Psoas muscle (tissue), 8 donors: Measurements from ENCODE around the gene CARMIL1. TPM values are rescaled to one million over a fixed set of nuclear protein-coding genes. Genes with fewer than 3 reads are reported as not detected.

Source experiments
- ATAC-seq, 4 donors: fragments of 200-7000 bp; cut with Tn5 transposase; one replicate each; pipeline ENCODE4 v1.9.1; 2020; ENCODE audit warnings: moderate library complexity in 3 of 4, mild to moderate bottlenecking in 2 of 4
- DNase-seq, 2 donors: peaks; one replicate each; pipeline ENCODE4 v3.0.0-alpha.2; 2020
- H3K27ac ChIP-seq: fragments of 200-600 bp; one replicate; pipeline ENCODE4 v1.8.0; 2022
- H3K27me3 ChIP-seq, 3 donors: fragments of 200-600 bp in 1 of 3; one replicate each; pipeline versions ENCODE4 v1.6.1 to v1.8.0; 2013 to 2022; ENCODE audit warnings: low read length in 2 of 3, mild to moderate bottlenecking in 2 of 3, moderate library complexity in 1 of 3; ENCODE audit not compliant: insufficient read depth in 3 of 3
- H3K36me3 ChIP-seq, 2 donors: fragments of 200-600 bp in 1 of 2; one replicate each; pipeline versions ENCODE4 v1.6.1 to v1.8.0; 2013 to 2022; ENCODE audit warnings: low read depth in 1 of 2, mild to moderate bottlenecking in 1 of 2, moderate library complexity in 1 of 2; ENCODE audit not compliant: insufficient read depth in 1 of 2
- H3K4me1 ChIP-seq: fragments of 200-600 bp; one replicate; pipeline ENCODE4 v1.8.0; 2022
- H3K4me3 ChIP-seq: fragments of 200-600 bp; one replicate; pipeline ENCODE4 v1.8.0; 2022; ENCODE audit warnings: mild to moderate bottlenecking
- H3K9me3 ChIP-seq: fragments of 200-600 bp; one replicate; pipeline ENCODE4 v1.8.0; 2022
- CTCF ChIP-seq: fragments of 200-600 bp; IDR thresholded peaks from one replicate; pipeline ENCODE4 v1.8.0; 2022; ENCODE audit warnings: antibody characterized with exemption
- WGBS, 3 donors: extraction: QIAGEN DNeasy Blood & Tissue Kit; methylation state at CpG; one replicate each; pipeline versions ENCODE4 v1.1.6 to v1.1.7; 2013; 5-methylcytosine and 5-hydroxymethylcytosine counted together
- intact Hi-C, 2 donors: fragments of 100-400 bp; cut with DNase I; formaldehyde crosslinking; loops; one replicate each; pipeline versions ENCODE4 v1.11.0 to v1.14.2; 2022
- polyA plus RNA-seq, 3 donors: library from polyadenylated mRNA; stranded (reverse); fragments of 200-250 nt; gene quantifications; one replicate each; pipeline ENCODE4 v1.2.3, GENCODE V29; 2013
- total RNA-seq, 4 donors: library from RNA; stranded (reverse); fragmentation: NEBNext Ultra II Directional in 2 of 4; extraction: Animal tissue kit (Norgen Biotek cat#: 25700) in 2 of 4; gene quantifications; one replicate each; pipeline versions ENCODE4 v1.2.1 to v1.2.4, GENCODE V29; 2021 to 2023
- donor health status: healthy with polysubstance abuse.
- donor health status: DM: no; HTN: no; CAD: no; lungs with moderate emphysema.
- donor health status: Bipolar disorder and iron deficiency.
- donor health status: healthy.
- donor health status: DM: yes; HTN: yes; CAD: no.
- donor health status: DM: no; HTN: no; CAD: no.
- donor health status: DM: no; HTN: no; CAD: no.
- donor health status: DM: yes; HTN: yes; CAD: no.

Gene CARMIL1
- total and polyA plus RNA-seq, 7 donors, result 0.11 to 1.0 (median 0.76) TPM

GRCh38 chr6:25456249-25457040, 177.3 kb downstream of the CARMIL1 start:
- no peaks in the 10 kb centered on the region for H3K27me3 ChIP-seq
- ATAC-seq, result no peak
- WGBS, 3 donors, result 47 to 57% (median 52%) methylated on average over 3 of the region's 3 CpGs

GRCh38 chr6:25457516-25457915, 178.3 kb downstream of the CARMIL1 start:
- WGBS, 3 donors, result 63 to 78% (median 75%) methylated on average over 3 of the region's 3 CpGs
- intact Hi-C loops, result no loop called here
- Histone ChIP-seq H3K4me3 (no peak overlapping the region), H3K27me3 (no peaks in the 10 kb centered on the region), H3K27ac (no peak overlapping the region), H3K36me3 (no peaks in the 10 kb centered on the region), H3K9me3 (no peaks in the 10 kb centered on the region), H3K4me1 (no peaks in the 10 kb centered on the region)
- TF ChIP-seq CTCF, result no peak
- ATAC-seq (no peak), DNase-seq (no peak)

More at GRCh38 chr6:25456249-25457040, 177.3 kb downstream of the CARMIL1 start:
- no peaks in the 10 kb centered on the region for H3K4me1 ChIP-seq
- DNase-seq, result no peak
- H3K4me3 ChIP-seq, result no peak overlapping the region
- no peaks in the 10 kb centered on the region for H3K9me3 ChIP-seq
- TF ChIP-seq CTCF, result no peak
- H3K36me3 ChIP-seq, result no peaks in the 10 kb centered on the region
- intact Hi-C loops, result no loop called here
- H3K27ac ChIP-seq, result no peak overlapping the region

GRCh38 chr6:25458485-25458884, 179.3 kb downstream of the CARMIL1 start:
- no peak overlapping the region for H3K4me3 ChIP-seq
- no peak overlapping the region for H3K27ac ChIP-seq
- DNase-seq, result no peak
- no peaks in the 10 kb centered on the region for H3K4me1 ChIP-seq
- no peak for ATAC-seq
- TF ChIP-seq CTCF, result no peak
- H3K9me3 ChIP-seq, result no peaks in the 10 kb centered on the region
- WGBS, 3 donors, result 77 to 87% (median 87%) methylated on average over 2 of the region's 2 CpGs
- no peaks in the 10 kb centered on the region for H3K36me3 ChIP-seq
- H3K27me3 ChIP-seq, result no peaks in the 10 kb centered on the region
- intact Hi-C loops, result no loop called here

GRCh38 chr6:25462235-25462897, 183.2 kb downstream of the CARMIL1 start:
- Histone ChIP-seq H3K4me3 (no peak overlapping the region), H3K27me3 (no peaks in the 10 kb centered on the region), H3K36me3 (no peaks in the 10 kb centered on the region), H3K27ac (no peak overlapping the region), H3K4me1 (no peaks in the 10 kb centered on the region), H3K9me3 (no peaks in the 10 kb centered on the region)
- TF ChIP-seq CTCF, result no peak
- ATAC-seq (no peak), DNase-seq (no peak)
- 67 to 69% (median 69%) methylated on average over 7 of the region's 7 CpGs for WGBS, 3 donors
- intact Hi-C loops, result no loop called here
